Astrocyte of the hippocampus (primary cell): Measurements from ENCODE around the gene COL6A2.
"Not testable (repeated sequence)": the region's sequence is repeated elsewhere in the genome, so short reads cannot be mapped to it uniquely, and the experiment has no call there.

ENCODE experiments used
- DNase-seq: peaks from one replicate; pipeline ENCODE4 v3.0.0; 2011; ENCODE audit warnings: low read depth, low spot score

Gene COL6A2

DNA sequence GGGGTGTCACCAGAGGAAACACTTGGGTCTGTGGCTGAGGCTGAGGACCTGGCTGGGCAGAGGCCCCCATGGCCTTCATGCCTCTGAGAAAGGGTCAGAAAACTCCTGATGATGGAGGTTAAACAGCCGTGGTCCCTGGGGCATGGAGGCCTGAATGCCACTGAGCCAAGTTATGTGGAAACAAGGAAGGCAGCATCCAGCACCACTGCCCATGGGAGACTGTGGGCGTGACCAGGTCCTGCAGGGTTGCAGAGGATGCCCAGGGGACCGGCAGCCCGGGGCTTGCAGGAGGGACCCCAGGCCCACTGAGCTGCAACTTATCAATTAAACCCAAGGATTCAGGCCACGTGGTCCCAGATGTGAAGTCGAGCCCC, 18.9 kb upstream of the COL6A2 start:
- no peak for DNase-seq

DNA sequence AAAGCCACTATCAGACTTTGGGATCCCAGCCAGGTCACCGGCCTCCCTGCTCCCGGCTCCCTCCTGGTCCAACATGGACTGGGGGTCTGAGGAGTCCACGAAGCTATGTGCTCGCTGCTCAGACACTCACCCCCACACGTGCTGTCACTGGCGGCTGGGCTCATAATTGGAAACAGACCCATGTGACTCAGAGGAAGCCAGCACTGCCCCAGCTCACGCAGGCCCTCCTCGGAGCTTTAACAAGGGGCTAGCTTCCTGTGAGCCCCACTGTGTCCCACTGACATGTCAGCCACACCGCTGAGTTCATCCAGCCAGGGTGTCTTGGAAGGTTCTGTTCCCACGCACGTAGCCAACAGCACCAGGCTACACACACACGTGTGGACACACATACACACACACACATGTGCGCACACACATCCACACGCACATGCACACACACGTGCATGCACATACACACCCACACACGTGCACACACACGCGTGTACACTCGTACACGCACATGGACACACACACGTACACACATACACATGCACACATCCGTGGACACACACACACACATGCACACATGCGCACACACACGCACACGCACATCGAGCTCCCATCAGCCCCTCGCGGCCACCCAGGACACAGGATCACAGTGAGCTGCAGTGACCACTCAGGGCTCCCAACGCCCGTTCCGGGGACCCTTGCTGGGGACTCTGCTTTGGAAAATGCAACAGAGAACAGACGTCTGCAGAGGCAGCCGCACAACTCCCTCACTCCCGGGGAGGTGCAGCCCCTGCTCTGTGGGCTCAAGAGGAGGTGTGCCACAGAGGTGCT, 18.4 kb upstream of the COL6A2 start:
- peak; percentile 72 for DNase-seq

DNA sequence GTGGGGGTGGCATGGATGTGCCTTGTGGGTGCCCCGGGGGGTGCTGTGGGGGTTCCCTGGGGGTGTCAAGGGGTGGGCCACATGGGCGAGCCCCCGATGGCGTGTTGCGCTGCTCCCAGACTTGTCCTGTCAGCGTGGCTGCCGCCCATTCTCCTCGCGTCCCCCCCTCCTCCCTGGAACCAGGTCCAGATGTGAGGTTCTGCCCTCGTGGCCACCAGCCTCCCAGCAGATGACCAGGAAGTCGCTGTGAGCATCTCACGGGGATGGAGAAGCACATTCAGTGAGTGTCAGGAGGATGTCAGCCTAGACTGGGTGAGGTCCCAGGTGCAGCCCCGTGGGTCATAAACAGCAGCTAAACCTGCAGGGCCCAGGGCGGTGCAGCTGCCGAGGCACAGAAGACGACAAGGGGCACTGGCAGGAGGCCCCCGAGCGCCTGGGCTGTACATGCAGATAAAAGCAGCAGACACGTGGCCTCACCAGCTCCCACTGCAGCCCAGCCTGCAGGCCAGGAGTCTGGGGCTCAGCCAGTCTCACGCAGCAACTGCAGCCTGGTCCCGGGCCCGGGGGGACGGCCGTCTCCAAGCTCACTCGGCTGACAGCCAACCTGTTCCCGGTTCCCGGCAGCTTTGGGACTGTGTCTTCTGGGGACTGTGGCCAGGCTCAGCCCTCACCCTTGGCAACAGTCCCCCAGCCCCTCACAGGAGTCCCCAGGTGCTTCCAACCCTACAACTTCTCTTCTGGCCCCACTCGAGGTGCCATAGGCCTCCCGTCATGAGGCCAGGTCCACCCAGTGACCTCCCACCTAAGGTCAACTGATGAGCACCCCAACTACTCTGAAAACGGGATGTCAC, 17.5 kb upstream of the COL6A2 start:
- no peak for DNase-seq

DNA sequence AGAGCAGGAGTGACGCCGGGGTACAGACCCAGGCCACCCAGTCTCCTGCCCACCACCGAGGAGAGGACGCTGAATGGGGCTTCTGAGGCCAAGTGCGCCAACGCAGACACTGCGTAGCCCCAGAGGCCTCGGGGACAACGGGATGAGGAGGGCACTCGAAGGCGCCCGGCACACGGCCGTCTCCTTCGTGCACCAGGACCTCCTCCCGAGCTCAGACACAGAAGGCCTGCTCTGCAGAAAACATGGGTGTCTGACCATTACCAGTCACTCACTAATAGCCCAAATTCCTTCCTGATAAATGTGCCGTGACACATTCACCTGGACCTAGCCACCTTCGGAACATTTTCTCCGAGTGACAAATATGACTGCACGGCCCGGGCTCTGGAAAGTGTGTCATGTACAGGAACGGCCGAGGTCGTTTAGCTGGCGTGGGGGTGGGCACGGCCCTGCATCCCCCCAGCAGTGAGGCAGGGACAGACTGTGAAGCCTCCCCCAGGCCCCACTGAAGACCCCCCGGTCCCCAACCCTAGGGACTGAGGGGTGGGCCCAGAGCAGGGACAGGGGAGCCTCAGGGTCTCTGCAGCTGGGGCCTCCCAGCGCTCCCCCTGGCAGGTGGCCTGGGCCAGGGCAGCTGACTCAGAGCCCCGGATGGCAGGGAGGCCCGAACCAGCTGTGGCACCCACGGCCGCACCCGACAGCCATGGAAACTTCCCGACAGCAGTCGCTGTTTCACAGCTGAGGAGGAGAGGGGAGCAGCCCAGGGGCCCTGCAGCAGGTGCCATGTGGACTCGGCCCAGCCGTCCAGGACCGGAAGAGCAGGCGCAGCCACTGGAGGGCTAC, 16.7 kb upstream of the COL6A2 start:
- no peak for DNase-seq

DNA sequence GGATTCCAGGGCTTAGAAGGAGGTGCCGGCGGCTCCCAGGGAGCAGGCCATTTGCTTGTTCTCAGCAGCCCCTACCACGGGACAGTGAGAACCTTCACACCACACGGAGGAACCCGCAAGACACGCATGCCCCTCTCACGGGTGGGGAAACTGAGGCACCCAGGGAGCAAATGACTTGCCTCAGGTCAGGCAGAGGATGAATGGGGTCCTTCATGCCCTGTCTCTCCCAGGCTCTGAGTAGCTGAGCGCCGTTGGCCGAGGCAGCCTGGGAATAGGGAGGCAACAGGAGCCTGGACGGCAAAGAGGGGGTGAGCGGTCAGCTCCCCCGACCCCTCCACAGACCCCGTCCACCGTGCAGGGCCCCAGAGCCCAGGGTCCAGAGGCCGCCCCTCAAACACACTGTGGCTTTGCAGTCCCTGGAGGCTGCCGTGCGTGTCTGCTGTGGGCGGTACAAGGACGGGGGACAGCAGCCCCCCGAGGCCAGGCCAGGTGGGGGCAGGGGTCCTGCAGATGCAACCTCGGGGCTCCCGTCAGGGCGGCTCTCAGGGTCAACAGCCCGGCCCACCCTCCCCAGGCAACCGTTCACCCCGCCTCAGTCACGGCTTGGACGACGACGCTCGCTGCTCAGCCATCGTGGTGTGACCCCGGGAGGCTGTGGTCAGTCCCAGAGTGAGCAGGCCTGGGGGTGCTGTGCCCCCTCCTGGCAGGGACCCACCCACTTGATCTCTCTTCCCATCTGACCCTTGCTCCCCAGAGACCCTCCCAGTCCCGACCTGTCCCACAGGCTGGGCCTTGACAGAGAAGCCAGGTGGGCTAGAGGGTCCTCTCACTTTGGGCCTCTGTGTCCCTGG, 15.8 kb upstream of the COL6A2 start:
- no peak for DNase-seq

DNA sequence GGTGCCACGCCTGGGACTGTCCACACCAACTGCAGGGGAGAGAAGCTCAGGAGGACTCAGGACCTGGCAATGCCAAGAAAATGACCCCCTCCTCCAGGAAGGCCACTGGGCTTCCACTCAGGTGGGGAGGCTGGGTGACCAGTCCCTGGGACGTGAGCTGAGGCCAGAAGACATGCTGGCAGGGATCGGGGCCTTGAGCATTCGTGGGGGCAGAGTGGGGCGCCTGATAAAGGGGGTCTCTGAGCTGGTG, 15.3 kb upstream of the COL6A2 start:
- DNase-seq = no peak

DNA sequence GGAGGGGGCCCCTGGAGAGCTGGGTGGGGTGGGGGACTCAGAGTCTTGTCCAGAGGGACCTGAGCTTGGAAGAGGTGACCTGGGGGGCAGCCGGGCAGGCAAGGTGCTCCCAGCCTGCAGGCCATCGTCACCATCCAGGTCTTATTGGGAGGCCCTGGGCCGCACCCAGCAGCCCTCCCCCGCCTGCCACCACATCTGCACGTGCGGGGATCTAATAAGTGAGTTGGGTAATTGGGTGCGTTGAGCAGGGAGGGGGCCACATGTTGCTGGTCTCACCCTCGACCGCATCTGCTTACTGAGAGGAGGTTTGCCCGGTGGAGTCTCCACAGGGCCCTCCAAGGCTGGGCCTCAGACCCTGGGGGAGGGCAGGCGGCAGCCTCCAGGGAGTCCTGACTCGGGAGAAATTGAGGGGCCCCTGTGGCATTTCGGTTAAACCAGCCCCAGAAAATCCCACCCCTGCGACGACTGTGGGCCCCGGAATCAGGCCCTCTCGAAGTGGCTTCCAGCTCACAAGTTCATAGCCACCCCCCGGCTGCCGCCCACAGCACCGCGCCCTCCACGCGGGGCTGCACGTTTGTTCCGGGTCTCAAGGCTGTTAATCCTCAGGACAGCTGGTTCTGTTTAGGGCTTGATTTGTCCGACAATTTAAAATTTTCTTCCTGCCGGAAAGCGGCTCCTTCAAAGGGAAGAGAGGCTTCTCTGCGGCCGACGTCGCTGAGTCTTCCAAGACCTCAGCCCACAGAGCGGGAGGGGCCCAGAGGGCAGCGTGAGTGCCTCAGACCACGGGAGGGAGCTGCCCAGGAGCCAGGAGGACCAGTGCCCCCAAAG, 14.7 kb upstream of the COL6A2 start:
- DNase-seq = no peak

DNA sequence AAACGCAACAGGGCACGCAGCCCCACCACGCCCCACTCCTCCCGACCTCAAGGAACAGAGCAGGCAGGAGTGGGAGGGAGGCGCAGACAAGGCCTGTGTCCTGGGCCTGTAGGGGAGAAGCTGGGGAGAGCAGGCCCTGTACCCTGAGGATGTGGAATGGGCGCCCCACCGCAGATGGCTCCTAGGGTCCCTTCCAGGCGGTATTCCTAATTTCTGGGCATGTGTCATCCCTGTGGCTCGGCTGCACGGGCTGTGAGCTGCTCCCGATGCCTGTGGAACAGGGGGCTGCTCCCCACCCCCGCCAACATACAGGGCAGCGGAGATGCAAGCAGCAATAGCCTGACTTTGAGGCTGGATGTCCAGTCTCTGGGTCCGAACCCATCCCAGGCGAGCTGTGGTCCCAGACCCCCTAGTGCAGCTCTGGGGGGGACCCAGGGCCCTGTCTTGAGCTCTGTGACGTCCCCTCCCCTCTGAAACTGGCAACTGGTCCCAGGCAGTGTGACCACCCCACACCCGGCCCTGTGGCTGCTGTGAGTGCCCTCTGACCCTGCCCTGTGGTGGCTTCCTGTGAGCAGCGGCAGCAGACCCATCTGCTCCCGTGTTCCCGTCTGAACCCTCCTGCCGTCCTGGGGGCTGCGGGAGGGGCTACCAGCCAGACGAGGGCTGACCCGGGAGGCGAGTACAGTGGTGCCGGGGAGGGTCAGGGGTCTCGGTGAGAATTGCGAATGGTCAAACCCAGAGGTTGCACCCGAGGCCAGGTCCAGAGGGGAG, 13.9 kb upstream of the COL6A2 start:
- no peak for DNase-seq

DNA sequence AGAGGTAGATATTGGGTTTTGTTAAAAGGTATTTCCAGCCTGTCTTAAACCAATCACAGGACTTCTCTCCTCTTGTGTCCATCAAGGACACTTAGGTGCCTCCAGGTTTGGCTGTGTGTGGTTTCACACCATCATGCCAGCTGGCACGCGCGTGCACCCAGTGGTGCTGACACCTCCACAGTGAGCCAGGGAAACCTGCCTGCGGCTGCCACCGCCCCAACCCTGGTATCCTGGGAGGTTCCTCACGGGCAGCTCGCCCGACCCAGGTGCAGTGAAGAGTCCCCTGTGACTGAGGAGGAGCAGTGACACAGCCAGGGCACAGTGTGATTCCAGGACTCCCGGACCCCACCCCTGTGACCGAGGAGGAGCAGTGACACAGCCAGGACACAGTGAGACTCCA, 13.2 kb upstream of the COL6A2 start:
- DNase-seq = no peak

DNA sequence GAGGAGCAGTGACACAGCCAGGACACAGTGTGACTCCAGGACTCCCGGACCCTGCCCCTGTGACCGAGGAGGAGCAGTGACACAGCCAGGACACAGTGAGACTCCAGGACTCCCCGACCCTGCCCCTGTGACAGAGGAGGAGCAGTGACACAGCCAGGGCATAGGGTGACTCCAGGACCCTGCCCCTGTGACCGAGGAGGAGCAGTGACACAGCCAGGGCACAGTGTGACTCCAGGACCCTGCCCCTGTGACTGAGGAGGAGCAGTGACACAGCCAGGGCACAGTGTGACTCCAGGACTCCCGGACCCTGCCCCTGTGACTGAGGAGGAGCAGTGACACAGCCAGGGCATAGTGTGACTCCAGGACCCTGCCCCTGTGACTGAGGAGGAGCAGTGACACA, 12.7 kb upstream of the COL6A2 start:
- not testable (repeated sequence) for DNase-seq

DNA sequence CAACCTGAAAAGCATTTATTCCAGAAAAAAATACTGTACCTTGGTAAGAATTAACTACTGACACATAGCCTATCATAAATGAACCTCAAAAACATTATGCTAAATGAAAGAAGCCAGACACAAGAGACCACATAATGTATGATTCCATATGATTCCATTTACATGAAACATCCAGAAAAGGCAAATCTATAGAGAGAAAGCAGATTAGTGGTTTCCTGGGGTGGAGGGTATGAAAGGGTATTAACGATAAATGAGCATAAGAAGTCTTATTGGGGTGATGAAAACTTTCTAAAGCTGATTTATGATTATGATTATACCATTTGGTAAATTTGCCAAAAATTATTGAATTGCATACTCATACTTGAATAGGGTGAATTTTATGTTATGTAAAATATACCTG, 10.3 kb upstream of the COL6A2 start:
- DNase-seq = no peak

DNA sequence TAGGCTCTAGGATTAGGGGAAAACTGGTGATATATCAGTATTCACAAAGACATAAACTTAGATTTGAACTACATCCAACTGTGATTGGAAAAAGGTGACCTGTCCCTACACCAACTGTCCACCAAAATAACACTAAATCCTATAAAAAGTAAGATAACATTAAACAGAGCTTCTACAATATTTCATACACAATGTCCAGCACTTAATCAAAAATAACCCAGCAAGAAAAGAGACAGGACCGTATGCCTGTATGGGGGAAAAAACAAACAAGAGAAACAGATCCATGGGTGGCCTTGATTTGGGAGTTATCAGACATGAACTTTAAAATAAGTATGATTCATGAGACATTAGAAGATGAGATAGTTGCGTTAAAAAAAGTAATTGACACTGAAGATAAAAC, 9.7 kb upstream of the COL6A2 start:
- DNase-seq = no peak

DNA sequence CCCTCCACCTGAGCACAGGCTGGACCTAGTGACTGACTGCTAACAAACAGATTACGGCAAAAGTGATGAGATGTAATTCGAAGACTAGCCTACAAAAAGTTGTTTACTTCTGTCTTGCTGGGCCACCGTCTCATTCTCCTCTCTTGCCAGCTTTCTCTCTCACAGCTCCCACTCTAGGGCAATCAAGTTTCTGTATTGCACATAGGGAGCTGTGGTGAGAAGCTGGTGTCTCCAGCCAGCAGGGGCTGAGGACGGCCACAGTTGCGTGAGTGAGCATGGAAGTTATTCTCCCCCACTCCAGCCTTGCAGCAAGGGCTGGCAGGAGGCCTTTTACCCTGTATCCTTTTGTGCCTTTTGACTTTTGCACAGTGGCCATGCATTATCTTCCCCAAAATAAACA, 8.6 kb upstream of the COL6A2 start:
- DNase-seq = no peak

DNA sequence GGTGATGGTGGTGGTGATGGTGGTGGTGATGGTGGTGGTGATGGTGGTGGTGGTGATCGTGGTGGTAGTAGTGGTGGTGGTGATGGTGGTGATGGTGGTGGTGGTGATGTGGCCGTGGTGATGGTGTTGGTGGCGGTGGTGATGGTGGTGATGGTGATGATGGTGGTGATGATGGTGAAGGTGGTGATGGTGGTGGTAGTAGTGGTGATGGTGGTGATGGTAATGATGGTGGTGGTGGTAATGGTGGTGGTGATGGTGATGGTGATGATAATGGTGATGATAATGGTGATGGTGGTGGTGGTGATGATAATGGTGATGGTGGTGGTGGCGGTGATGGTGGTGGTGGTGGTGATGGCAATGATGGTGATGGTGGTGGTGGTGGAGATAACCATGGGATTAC, 6.8 kb upstream of the COL6A2 start:
- no peak for DNase-seq

DNA sequence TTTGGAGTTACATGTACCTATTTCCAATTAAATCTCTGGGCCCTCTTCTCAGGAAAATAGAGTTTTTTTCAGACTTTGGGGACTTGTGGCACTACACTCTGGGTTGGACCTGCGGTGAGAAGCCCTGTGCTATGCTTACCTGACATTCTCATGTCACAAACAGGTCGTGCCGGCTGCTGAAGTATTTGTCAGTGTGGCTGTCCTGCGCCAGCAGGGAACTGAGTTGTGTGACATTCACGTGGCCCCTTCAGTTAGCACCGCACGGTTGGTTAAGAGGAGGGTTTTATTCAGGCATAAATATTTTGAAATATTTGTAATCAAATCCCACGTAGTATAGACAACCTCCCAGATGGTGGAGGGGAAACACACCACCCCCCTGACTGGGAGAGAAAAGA, 6.3 kb upstream of the COL6A2 start:
- DNase-seq = no peak

DNA sequence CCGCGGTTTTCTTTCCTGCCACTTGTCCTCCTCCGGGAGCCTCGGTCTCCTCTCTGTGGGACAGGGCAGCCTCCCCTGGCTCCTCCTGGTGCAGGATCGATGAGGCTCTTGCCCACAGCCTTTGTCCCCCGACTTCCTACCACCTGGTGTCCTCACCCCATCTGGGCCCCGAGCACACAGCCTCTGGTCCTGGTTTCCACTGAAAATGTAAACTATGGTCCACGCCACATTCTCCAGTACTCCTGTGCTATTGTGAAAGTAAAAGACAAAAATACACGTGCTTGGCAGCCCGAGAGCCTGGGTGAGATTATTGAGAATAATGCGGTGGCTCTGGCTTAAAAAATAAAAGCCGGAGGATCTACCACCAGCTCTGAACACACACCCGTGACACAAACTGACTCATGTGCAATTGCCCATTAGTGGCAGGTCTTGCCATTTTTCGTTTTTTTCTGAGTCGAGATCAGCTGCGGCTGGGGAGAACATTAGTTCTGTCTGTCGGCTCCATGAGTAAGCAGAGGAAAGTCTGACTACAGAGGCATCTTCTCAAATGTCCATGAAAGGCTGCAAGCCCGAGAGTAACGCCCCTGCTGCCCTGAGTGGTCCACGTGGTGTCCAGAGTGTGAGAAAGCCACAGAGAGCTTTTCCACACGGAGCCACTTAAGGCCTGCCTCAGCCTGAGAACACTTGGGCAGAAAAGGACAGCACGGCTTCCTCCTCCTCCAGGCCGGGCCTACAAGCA, 5.7 kb upstream of the COL6A2 start:
- peak; percentile 81 for DNase-seq

DNA sequence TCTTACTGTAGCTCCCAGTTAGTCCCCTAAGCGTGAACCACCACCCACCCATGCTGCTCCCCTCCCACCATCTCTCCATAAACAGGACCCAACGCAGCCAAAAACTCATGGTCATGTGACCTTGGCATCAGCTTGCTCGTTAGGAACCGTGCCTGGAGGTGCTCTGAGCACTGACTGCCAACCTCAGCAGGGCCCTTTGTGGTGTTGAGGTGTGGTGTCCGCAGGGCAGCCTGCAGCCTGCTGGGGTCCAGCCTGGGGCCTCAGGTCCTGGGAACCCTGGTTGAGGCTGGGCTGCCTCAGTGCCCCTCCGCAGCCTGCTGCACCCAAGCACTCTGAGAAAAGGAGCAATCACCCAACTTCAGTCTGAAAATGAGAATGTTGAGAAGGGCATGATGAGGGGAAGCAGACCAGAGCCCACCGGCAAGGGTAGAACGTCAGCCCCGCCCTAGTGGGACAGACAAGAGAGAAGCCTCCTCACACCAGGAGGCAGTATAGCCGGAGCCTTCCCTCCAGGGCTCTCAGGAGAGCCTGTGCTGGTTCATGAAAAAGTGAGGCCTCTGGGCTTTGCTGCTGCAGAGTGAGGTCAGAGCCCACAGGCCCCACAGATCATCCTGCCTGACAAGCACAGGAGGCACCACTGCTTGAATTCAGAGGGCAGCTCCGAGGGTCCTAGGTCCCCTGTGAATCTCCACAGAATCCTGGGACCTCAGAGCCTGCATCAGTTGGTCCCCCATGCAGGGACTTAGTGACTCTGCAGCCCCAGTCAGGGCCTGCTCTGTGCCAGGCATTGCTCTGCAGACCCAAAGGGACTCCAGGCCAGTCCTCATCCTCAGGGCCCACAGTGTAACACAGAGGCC, 4.9 kb upstream of the COL6A2 start:
- no peak for DNase-seq

DNA sequence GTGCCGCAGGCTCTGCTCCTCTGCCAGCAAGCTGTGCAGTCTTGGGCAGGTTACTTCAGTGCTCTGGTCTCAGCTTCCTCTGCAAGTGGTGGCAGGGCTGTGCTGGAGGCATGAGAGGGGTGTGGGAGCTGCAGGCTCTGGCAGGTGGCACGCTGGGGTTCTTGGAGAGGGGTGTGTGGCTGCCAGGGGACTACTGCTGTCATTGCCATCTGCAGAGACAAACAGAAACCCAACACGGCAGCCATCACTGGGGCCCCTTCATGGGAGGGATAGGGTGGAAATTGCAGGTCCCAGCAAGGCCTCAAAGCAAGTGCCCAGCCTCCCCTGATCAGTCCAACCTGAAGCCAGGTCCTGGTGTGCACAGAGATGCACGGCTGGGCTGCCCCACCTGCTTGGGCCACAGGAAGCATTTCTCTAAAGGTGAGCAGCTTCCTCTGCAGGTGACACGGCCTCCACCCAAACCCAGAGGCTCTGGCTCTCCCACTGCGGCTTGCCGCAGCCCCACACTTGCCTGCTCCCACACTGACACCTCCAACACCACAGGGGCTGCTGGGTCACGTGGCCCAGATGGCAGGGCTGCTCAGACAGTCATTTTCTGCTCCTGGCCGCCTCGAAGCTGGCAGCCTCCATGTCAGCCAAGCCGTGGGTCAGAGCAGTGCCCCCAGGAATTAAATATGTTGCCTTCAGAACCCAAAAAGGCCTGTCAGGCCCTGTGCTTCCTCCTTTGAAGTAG, 4.1 kb upstream of the COL6A2 start:
- no peak for DNase-seq
